GM12878 (cell line): ENCODE data around the gene RIPPLY1. TPM values are rescaled to one million over a fixed set of nuclear protein-coding genes. Genes with fewer than 3 reads are reported as not detected.
A peak's percentile ranks its signal among the peaks of the same experiment; 100 is the strongest.

Experiments used
- ATAC-seq: fragments of 200-7000 bp; cut with Tn5 transposase; 3 replicates; pipeline ENCODE4 v1.9.1; 2020; ENCODE audit warnings: mild to moderate bottlenecking, moderate library complexity
- Bru-seq: library from RNA; stranded (reverse); fragments of 400-500 nt; gene quantifications from one replicate; lab custom pipeline; 2021; lab: Mats Ljungman, UMichigan
- BruChase-seq, 2 experiments: library from RNA; stranded (reverse); fragments of 400-500 nt; gene quantifications; one replicate each; lab custom pipeline; 2021; lab: Mats Ljungman, UMichigan
- BruUV-seq: library from RNA; stranded (reverse); fragments of 400-500 nt; replicated peaks from 2 replicates; lab custom pipeline; 2021; lab: Mats Ljungman, UMichigan
- CTCF ChIA-PET: fragments of 300-600 bp; sonication (Branson Sonifier 250); formaldehyde crosslinking; extraction: SDS; loops from one replicate; lab custom pipeline; 2021; ENCODE audit warnings: inconsistent platforms; lab: Yijun Ruan, JAX
- POLR2A ChIA-PET: fragments of 350-600 bp; formaldehyde crosslinking; extraction: SDS; loops from one replicate; lab custom pipeline; 2021; ENCODE audit warnings: inconsistent platforms; lab: Charles Lee
- RAD21 ChIA-PET: fragments of 300-600 bp; sonication (Branson Sonifier 250); formaldehyde crosslinking; loops from one replicate; lab custom pipeline; 2023; ENCODE audit warnings: antibody characterized with exemption; ENCODE audit not compliant: unreplicated experiment; lab: Charles Lee
- SMC1A ChIA-PET: fragments of 300-600 bp; sonication (Branson Sonifier 250); formaldehyde crosslinking; loops from one replicate; lab custom pipeline; 2023; ENCODE audit not compliant: unreplicated experiment, uncharacterized antibody; lab: Charles Lee
- DNase-seq: peaks from one replicate; pipeline ENCODE4 v3.0.0-alpha.2; 2011; ENCODE audit warnings: low read depth, low spot score
- FAIRE-seq: peaks from 3 replicates; lab custom pipeline; 2011; peaks lifted over from hg19 to GRCh38; lab: Jason Lieb, UNC
- H2AFZ ChIP-seq: 2 replicates; pipeline ENCODE4 v1.6.0; 2011; ENCODE audit warnings: low read depth, low read length, control low read depth; ENCODE audit not compliant: control insufficient read depth
- H3K27ac ChIP-seq: 2 replicates; pipeline ENCODE4 v1.5.1; 2011; ENCODE audit warnings: control low read depth; ENCODE audit not compliant: control insufficient read depth, insufficient read depth
- H3K27me3 ChIP-seq, 2 experiments: replicated peaks in 1 of 2; 2 replicates each; pipeline versions ENCODE4 v1.6.0 to v1.6.1; 2011; ENCODE audit warnings: low read length in 1 of 2; ENCODE audit not compliant: control insufficient read depth in 2 of 2, insufficient read depth in 2 of 2
- H3K36me3 ChIP-seq, 2 experiments: 2 replicates each; pipeline ENCODE4 v1.5.1; 2011; ENCODE audit warnings: low read length in 1 of 2; ENCODE audit not compliant: control insufficient read depth in 2 of 2, insufficient read depth in 2 of 2
- H3K4me1 ChIP-seq: 2 replicates; pipeline ENCODE4 v1.6.1; 2011; ENCODE audit warnings: mild to moderate bottlenecking, low read length, moderate library complexity, mixed read lengths; ENCODE audit not compliant: control insufficient read depth, insufficient read depth
- H3K4me2 ChIP-seq: 2 replicates; pipeline ENCODE4 v1.6.0; 2011; ENCODE audit warnings: control low read depth; ENCODE audit not compliant: control insufficient read depth, insufficient read depth
- H3K4me3 ChIP-seq: fragments of 200-600 bp; sonication (generic); 2 replicates; pipeline ENCODE4 v1.5.1; 2016
- H3K79me2 ChIP-seq: 2 replicates; pipeline ENCODE4 v1.6.0; 2011; ENCODE audit warnings: low read length; ENCODE audit not compliant: control insufficient read depth, insufficient read depth
- H3K9ac ChIP-seq: 2 replicates; pipeline ENCODE4 v1.8.0; 2011; ENCODE audit warnings: low read length, control low read depth, mixed read lengths; ENCODE audit not compliant: control insufficient read depth, insufficient read depth
- H3K9me3 ChIP-seq: replicated peaks from 3 replicates; pipeline ENCODE4 v1.5.1; 2011; ENCODE audit warnings: mild to moderate bottlenecking, low read length; ENCODE audit not compliant: control insufficient read depth, insufficient read depth
- H4K20me1 ChIP-seq: 2 replicates; pipeline ENCODE4 v1.6.0; 2011; ENCODE audit not compliant: control insufficient read depth, insufficient read depth
- DPF2 ChIP-seq: fragments of 450-650 bp; IDR thresholded peaks from 2 replicates; pipeline ENCODE4 v1.6.1; 2017; ENCODE audit warnings: mild to moderate bottlenecking
- MEF2B ChIP-seq: fragments of 450-650 bp; IDR thresholded peaks from 2 replicates; pipeline ENCODE4 v1.6.1; 2018; ENCODE audit warnings: mild to moderate bottlenecking, moderate library complexity; ENCODE audit not compliant: partially characterized antibody, poor library complexity, severe bottlenecking
- MTA2 ChIP-seq: fragments of 450-650 bp; IDR thresholded peaks from 2 replicates; pipeline ENCODE4 v1.6.1; 2016; ENCODE audit warnings: low read depth, mild to moderate bottlenecking, moderate library complexity
- NFYB ChIP-seq: IDR thresholded peaks from 2 replicates; pipeline ENCODE4 v1.6.1; 2011; ENCODE audit warnings: low read depth, mild to moderate bottlenecking, low read length, improper control_type of control experiment, moderate library complexity; ENCODE audit not compliant: insufficient read depth
- ZNF217 ChIP-seq: fragments of 450-650 bp; IDR thresholded peaks from 2 replicates; pipeline ENCODE4 v1.6.1; 2017; ENCODE audit warnings: antibody characterized with exemption, mild to moderate bottlenecking
- WGBS: methylation state at CpG from one replicate; pipeline ENCODE4 v1.1.6; 2016; ENCODE audit warnings: low lambda C conversion rate; ENCODE audit not compliant: insufficient replicate concordance, insufficient coverage; ENCODE audit errors: missing lambda C conversion rate; 5-methylcytosine and 5-hydroxymethylcytosine counted together
- in situ Hi-C: fragments of 300-500 bp; cut with MboI; formaldehyde crosslinking; loops from 9 replicates; pipeline ENCODE4 v1.14.3; 2018; ENCODE audit warnings: mixed read lengths
- intact Hi-C: fragments of 100-400 bp; cut with micrococcal nuclease; formaldehyde crosslinking; loops from one replicate; pipeline ENCODE4 v1.14.2; 2022; ENCODE audit not compliant: unreplicated experiment
- long read RNA-seq, 2 experiments: library from polyadenylated mRNA; unstranded; transcript quantifications; one replicate each; pipeline ENCODE4 v2.0.0, GENCODE V29; 2019 to 2020
- polyA minus RNA-seq, 3 experiments: library from RNA; depleted of rRNA, polyadenylated mRNA; stranded (reverse); fragments of >200 nt; gene quantifications; 2 replicates each; pipeline ENCODE4 v1.2.3, GENCODE V29; 2011
- polyA plus RNA-seq, 11 experiments: library from polyadenylated mRNA; depleted of rRNA in 4 of 11; unstranded in 6 of 11; stranded (reverse) in 5 of 11; fragments of >200 nt; fragmentation: Nextera tagmentation in 4 of 11; fragmentation: Illumina TruSeq in 1 of 11; extraction: Ambion mirVana in 4 of 11; extraction: Trizol in 1 of 11; gene quantifications; 1 replicate in 1 of 11; 2 replicates in 10 of 11; pipeline versions ENCODE4 v1.2.1 to v1.2.3, GENCODE V29; 2011 to 2016; ENCODE audit warnings: inconsistent platforms in 2 of 11, missing spikeins in 2 of 11, low read depth in 1 of 11
- total RNA-seq, 4 experiments: library from RNA; depleted of rRNA in 3 of 4; stranded (reverse); fragments of >200 nt in 3 of 4; fragmentation: Illumina TruSeq in 1 of 4; extraction: Trizol in 1 of 4; gene quantifications; 2 replicates each; pipeline versions ENCODE4 v1.2.1 to v1.2.3, GENCODE V29; 2013 to 2021

Gene RIPPLY1, protein sequence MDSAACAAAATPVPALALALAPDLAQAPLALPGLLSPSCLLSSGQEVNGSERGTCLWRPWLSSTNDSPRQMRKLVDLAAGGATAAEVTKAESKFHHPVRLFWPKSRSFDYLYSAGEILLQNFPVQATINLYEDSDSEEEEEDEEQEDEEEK
- not detected in 2 replicates for total RNA-seq (2013; cell fraction: nucleolus; rRNA removed)
- total RNA-seq (2014; rRNA removed), result not detected in 2 replicates
- not detected in 2 replicates for total RNA-seq (2014; rRNA removed; fragmentation: Illumina TruSeq; extraction: Trizol)
- total RNA-seq (2021), result not detected in 2 replicates
- not detected for polyA plus RNA-seq (2011; ENCODE audit: low read depth)
- not detected in 2 replicates for polyA plus RNA-seq (2011; rRNA removed)
- not detected in 2 replicates for polyA plus RNA-seq (2011; cell fraction: cytosol; rRNA removed)
- polyA plus RNA-seq (2011; cell fraction: nucleus; rRNA removed), result not detected in 2 replicates
- not detected in 2 replicates for polyA plus RNA-seq (2012)
- polyA plus RNA-seq (2014; fragmentation: Illumina TruSeq; extraction: Trizol), result not detected in 2 replicates
- polyA plus RNA-seq (2014; fragmentation: Nextera tagmentation; extraction: Ambion mirVana), result not detected
- not detected in 2 replicates for polyA plus RNA-seq (2014; rRNA removed)
- not detected for polyA plus RNA-seq (2016; fragmentation: Nextera tagmentation; extraction: Ambion mirVana)
- not detected in 2 replicates for polyA minus RNA-seq (2011; rRNA and poly(A)+ RNA removed)
- not detected in 2 replicates for polyA minus RNA-seq (2011; cell fraction: cytosol; rRNA and poly(A)+ RNA removed)
- not detected in 2 replicates for polyA minus RNA-seq (2011; cell fraction: nucleus; rRNA and poly(A)+ RNA removed)
- Bru-seq, nascent RNA, result not detected
- percentile 16 among the genes with signal in this experiment for BruChase-seq, experiment 1, labeled RNA remaining after a 6-hour chase
- not detected for BruChase-seq, experiment 2, labeled RNA remaining after a 2-hour chase
- long read RNA-seq, experiment 1, result 0 reads
- long read RNA-seq, experiment 2, result 0 reads

DNA sequence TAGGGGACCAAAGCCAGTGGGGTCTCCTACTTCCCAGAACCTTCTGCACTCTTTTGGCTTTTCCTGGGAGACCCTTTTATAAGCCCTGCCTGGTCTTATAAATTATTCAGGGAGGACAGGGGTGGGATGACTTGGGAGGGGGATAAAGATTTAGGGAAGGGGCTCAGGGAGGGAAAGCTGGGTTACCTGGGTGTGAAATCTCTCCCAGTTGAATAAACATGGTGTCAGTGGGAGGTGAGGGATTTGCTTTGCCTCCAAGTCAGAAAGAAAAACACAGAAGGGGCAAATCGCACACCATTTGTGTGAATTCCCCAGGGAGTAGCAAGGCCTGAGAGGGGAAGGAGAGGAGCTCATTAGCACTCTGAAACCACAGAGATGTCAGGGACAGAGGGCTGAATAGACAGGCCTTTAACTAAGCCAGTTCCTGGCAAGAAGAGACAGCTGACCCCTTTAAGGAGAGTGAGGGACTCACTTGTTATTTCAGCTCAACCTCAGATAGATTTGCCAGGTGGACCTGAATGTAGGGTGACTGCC, at the start of gene RIPPLY1:
Gene RIPPLY1 (minus strand): TSS at position 51 of the 534 bp plus-strand sequence. CDS start 54 bp downstream, outside the sequence.
- CTCF ChIA-PET, result interaction anchor here (0.7 to 2.6 kb wide), 5 partner anchors 9 to 526 kb away, joined by 3 to 12 read pairs (median 4); no protein-coding TSS in a partner anchor
- no peaks in the 10 kb centered on the region for H3K36me3 ChIP-seq
- no peak for FAIRE-seq
- in situ Hi-C loops, result no loop called here
- H3K27me3 ChIP-seq, result no peaks in the 10 kb centered on the region
- RAD21 ChIA-PET, result interaction anchor here (1.7 kb wide), 1 partner anchor 9 kb away, joined by 6 read pairs; no protein-coding TSS in a partner anchor
- no peak within 1 kb of the TSS for H3K9ac ChIP-seq
- no peaks in the 10 kb centered on the region for H3K9me3 ChIP-seq
- no peak within 1 kb of the TSS for H3K4me3 ChIP-seq
- H3K27ac ChIP-seq, result no peak within 1 kb of the TSS
- H4K20me1 ChIP-seq, result no peaks in the 10 kb centered on the region
- intact Hi-C loops, result no loop called here
- BruUV-seq, result no TSS peak
- 8% methylated on average over 1 of the region's 1 CpG for WGBS
- no peaks in the 10 kb centered on the region for H3K79me2 ChIP-seq
- SMC1A ChIA-PET, result interaction anchor here (0.6 kb wide), 1 partner anchor 49 kb away, joined by 3 read pairs; no protein-coding TSS in a partner anchor
- H2AFZ ChIP-seq, result no peak within 1 kb of the TSS
- POLR2A ChIA-PET, result no interaction called here
- H3K4me2 ChIP-seq, result no peak within 1 kb of the TSS
- DNase-seq, result peak; percentile 2
- peak; percentile 53 for ATAC-seq
- no peak for TF ChIP-seq DPF2
- no peak for TF ChIP-seq ZNF217
- TF ChIP-seq MEF2B, result peak; percentile 75
- peak; percentile 64 for TF ChIP-seq MTA2
- TF ChIP-seq NFYB, result no peak
- TF ChIP-seq, all 136 proteins: peak for 2
- no peaks in the 10 kb centered on the region for H3K4me1 ChIP-seq
